ENCODE measurements around the gene ZFPL1.

Gene ZFPL1

DNA sequence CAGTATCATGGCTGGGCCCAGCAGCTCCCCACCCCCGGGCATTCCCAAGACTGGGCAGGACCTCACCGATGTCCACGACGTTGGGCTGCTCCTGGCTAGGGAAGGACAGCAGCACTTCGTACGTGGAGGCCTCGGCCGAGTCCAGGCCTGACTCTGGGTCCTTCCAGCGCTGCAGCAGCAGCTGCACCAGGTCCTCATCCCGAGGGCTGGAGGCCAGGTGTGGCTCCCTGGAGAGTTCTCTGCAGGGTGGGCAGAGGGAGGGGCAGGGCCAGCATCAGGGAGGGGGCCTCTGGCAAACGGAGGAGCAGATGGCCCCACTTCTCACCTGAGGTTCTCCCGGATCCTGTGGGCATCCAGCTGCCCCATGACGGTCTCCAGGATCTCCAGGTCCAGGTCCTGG lies 26.0 kb upstream of the ZFPL1 start:
- no peak for TF ChIP-seq EZH2 (IDR thresholded peaks at IDR 0.05)
- no peak for TF ChIP-seq POLR2AphosphoS5 (IDR thresholded peaks at IDR 0.05; ENCODE audit: borderline replicate concordance, low read depth, low read length)
- no peak for TF ChIP-seq FOXP2 (optimal IDR thresholded peaks at IDR 0.05; ENCODE audit: control extremely low read depth, extremely low read length, insufficient read depth)
- no peak overlapping the region for H3K9ac ChIP-seq (ENCODE audit: insufficient read length)
- no peaks in the 10 kb centered on the region for H3K36me3 ChIP-seq (ENCODE audit: insufficient read depth, low read length)
- H3K27ac ChIP-seq, result no peak overlapping the region
- no peak overlapping the region for H3K4me3 ChIP-seq
- DNase-seq (ENCODE audit: low read depth, low spot score), result no peak
- H3K9me3 ChIP-seq (ENCODE audit: low read depth, low read length), result no peaks in the 10 kb centered on the region

GRCh38 chr11:65058419-65059054 lies 25.5 kb upstream of the ZFPL1 start, which contains the start of gene NAALADL1:
NAALADL1 (minus strand) TSS chr11:65058553; CDS start chr11:65058521, 32 bp downstream.
- Histone ChIP-seq H3K9me3 (ENCODE audit: low read depth, low read length) (no peaks in the 10 kb centered on the region), H3K27ac (no peak within 1 kb of the TSS), H3K36me3 (ENCODE audit: insufficient read depth, low read length) (no peaks in the 10 kb centered on the region), H3K4me3 (no peak within 1 kb of the TSS), H3K9ac (ENCODE audit: insufficient read length) (no peak within 1 kb of the TSS)
- no peak for DNase-seq (ENCODE audit: low read depth, low spot score)
- no peak for TF ChIP-seq EZH2 (IDR thresholded peaks at IDR 0.05)
- no peak for TF ChIP-seq FOXP2 (optimal IDR thresholded peaks at IDR 0.05; ENCODE audit: control extremely low read depth, extremely low read length, insufficient read depth)
- TF ChIP-seq POLR2AphosphoS5 (IDR thresholded peaks at IDR 0.05; ENCODE audit: borderline replicate concordance, low read depth, low read length), result no peak

GRCh38 chr11:65059523-65059922 lies 24.5 kb upstream of the ZFPL1 start:
- no peak overlapping the region for H3K27ac ChIP-seq
- no peak overlapping the region for H3K9ac ChIP-seq (ENCODE audit: insufficient read length)
- H3K36me3 ChIP-seq (ENCODE audit: insufficient read depth, low read length), result no peaks in the 10 kb centered on the region
- no peak overlapping the region for H3K4me3 ChIP-seq
- TF ChIP-seq FOXP2 (optimal IDR thresholded peaks at IDR 0.05; ENCODE audit: control extremely low read depth, extremely low read length, insufficient read depth) (no peak), POLR2AphosphoS5 (IDR thresholded peaks at IDR 0.05; ENCODE audit: borderline replicate concordance, low read depth, low read length) (no peak), EZH2 (IDR thresholded peaks at IDR 0.05) (no peak)
- no peaks in the 10 kb centered on the region for H3K9me3 ChIP-seq (ENCODE audit: low read depth, low read length)
- DNase-seq (ENCODE audit: low read depth, low spot score), result no peak

- no peak for DNase-seq (ENCODE audit: low read depth, low spot score)
- Histone ChIP-seq H3K36me3 (ENCODE audit: insufficient read depth, low read length) (no peaks in the 10 kb centered on the region), H3K9ac (ENCODE audit: insufficient read length) (no peak overlapping the region), H3K27ac (no peak overlapping the region), H3K9me3 (ENCODE audit: low read depth, low read length) (no peaks in the 10 kb centered on the region), H3K4me3 (no peak overlapping the region)
- TF ChIP-seq EZH2 (IDR thresholded peaks at IDR 0.05), result no peak
- TF ChIP-seq FOXP2 (optimal IDR thresholded peaks at IDR 0.05; ENCODE audit: control extremely low read depth, extremely low read length, insufficient read depth), result no peak
- TF ChIP-seq POLR2AphosphoS5 (IDR thresholded peaks at IDR 0.05; ENCODE audit: borderline replicate concordance, low read depth, low read length), result no peak
Measured at GRCh38 chr11:65059959-65060824, 23.8 kb upstream of the ZFPL1 start.

DNA sequence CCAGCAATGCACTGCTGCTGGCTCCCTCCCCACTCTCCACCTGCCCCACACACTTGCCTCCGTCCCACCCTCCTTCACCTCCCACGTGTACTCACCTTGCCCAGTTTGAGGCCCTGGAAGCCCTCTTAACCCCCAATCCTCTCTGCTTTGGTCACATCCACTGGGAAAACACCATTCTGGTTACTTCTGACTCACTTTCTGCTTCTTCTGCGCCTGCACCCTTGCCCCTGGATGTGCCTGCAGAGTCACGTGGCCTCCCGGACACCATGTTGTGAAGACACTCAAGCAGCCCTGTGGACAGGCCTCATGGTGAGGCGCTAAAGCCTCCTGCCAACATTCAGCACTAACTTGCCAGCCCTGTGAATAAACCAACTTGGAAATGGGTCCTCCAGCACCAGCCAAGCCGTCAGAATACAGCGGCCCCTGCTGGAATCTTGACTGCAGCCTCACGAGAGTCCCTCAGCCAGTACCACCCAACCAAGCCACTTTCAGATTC lies 23.1 kb upstream of the ZFPL1 start:
- Histone ChIP-seq H3K9ac (ENCODE audit: insufficient read length) (no peak overlapping the region), H3K4me3 (no peak overlapping the region), H3K9me3 (ENCODE audit: low read depth, low read length) (no peaks in the 10 kb centered on the region), H3K27ac (no peak overlapping the region), H3K36me3 (ENCODE audit: insufficient read depth, low read length) (no peaks in the 10 kb centered on the region)
- no peak for DNase-seq (ENCODE audit: low read depth, low spot score)
- TF ChIP-seq FOXP2 (optimal IDR thresholded peaks at IDR 0.05; ENCODE audit: control extremely low read depth, extremely low read length, insufficient read depth), result no peak
- TF ChIP-seq EZH2 (IDR thresholded peaks at IDR 0.05), result no peak
- TF ChIP-seq POLR2AphosphoS5 (IDR thresholded peaks at IDR 0.05; ENCODE audit: borderline replicate concordance, low read depth, low read length), result no peak

DNA sequence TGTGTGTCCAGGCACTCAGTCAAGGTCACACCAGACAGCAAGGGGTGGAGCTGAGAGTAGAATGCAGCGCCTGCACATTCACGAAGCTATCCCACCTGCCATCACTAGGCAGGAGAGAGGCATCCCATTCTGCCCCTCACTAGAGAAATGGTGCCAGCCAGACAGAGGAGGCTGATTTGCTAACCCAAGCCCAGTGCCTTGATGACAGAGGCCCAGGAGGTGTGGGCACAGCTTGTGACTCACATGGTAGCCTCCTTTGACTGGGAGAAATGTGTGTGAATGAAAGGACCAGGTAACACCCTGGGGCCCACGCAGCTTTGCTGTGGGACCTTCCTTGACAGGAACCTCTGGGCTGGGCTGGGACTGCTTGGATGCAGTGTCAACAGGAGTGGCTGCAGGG lies 20.5 kb upstream of the ZFPL1 start:
- TF ChIP-seq EZH2 (IDR thresholded peaks at IDR 0.05) (no peak), POLR2AphosphoS5 (IDR thresholded peaks at IDR 0.05; ENCODE audit: borderline replicate concordance, low read depth, low read length) (no peak), FOXP2 (optimal IDR thresholded peaks at IDR 0.05; ENCODE audit: control extremely low read depth, extremely low read length, insufficient read depth) (no peak)

DNA sequence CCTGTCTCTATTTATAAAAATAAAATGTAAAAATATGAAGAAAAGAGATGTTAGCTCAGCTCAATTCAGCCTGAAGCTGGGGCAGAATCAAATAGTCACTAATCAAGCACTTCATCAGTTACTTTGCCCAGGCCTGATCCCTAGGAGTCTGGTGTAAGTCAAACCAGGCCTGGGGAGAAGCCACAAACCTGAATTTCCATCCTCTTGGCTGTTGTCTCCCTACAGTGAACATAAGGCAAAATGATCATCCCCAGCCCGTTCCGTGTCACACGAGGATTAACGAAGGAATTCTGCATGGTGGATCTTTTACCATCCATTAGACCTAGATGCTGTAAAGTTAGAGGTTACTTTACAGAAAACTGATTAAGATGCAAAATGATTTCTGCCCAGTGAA lies 19.2 kb upstream of the ZFPL1 start:
- H3K4me3 ChIP-seq, result no peak overlapping the region
- no peak for DNase-seq (ENCODE audit: low read depth, low spot score)
- no peak overlapping the region for H3K9ac ChIP-seq (ENCODE audit: insufficient read length)
- TF ChIP-seq POLR2AphosphoS5 (IDR thresholded peaks at IDR 0.05; ENCODE audit: borderline replicate concordance, low read depth, low read length), result no peak
- no peak for TF ChIP-seq FOXP2 (optimal IDR thresholded peaks at IDR 0.05; ENCODE audit: control extremely low read depth, extremely low read length, insufficient read depth)
- TF ChIP-seq EZH2 (IDR thresholded peaks at IDR 0.05), result no peak
- no peaks in the 10 kb centered on the region for H3K9me3 ChIP-seq (ENCODE audit: low read depth, low read length)
- no peak overlapping the region for H3K27ac ChIP-seq
- H3K36me3 ChIP-seq (ENCODE audit: insufficient read depth, low read length), result no peaks in the 10 kb centered on the region

More for the DNA sequence above, 20.5 kb upstream of the ZFPL1 start:
- Histone ChIP-seq H3K9me3 (ENCODE audit: low read depth, low read length) (no peaks in the 10 kb centered on the region), H3K27ac (no peak overlapping the region), H3K9ac (ENCODE audit: insufficient read length) (no peak overlapping the region), H3K36me3 (ENCODE audit: insufficient read depth, low read length) (no peaks in the 10 kb centered on the region), H3K4me3 (no peak overlapping the region)
- no peak for DNase-seq (ENCODE audit: low read depth, low spot score)

DNA sequence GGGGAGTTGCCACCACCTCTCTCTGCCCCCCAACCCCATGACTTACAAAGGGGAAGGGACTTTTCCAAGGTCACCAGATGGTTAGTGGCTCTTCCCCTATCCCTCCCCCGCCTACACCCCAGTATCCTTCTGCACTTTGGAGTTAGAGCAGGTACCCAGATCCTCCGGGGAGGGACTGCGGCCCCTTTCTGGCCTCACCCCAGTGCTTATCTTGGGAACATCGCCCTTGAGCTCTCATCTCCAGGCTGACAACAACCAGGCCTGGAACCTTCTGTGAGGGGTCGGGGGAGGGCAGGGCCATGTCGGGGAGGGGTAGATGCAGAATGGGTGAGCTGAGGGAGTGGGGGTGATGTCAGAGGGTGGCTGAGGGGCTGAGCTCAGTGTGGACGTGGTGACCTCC lies 18.2 kb upstream of the ZFPL1 start:
- no peak for DNase-seq (ENCODE audit: low read depth, low spot score)
- Histone ChIP-seq H3K9ac (ENCODE audit: insufficient read length) (no peak overlapping the region), H3K4me3 (no peak overlapping the region), H3K36me3 (ENCODE audit: insufficient read depth, low read length) (no peaks in the 10 kb centered on the region), H3K27ac (no peak overlapping the region), H3K9me3 (ENCODE audit: low read depth, low read length) (no peaks in the 10 kb centered on the region)
- no peak for TF ChIP-seq FOXP2 (optimal IDR thresholded peaks at IDR 0.05; ENCODE audit: control extremely low read depth, extremely low read length, insufficient read depth)
